ENCODE results near the gene FSTL4. TPM values are rescaled to one million over a fixed set of nuclear protein-coding genes. Genes with fewer than 3 reads are reported as not detected.

The FSTL4 gene
- total RNA-seq (under 1 TPM in 3 of 7 donors, not detected in 4; 0.11 to 0.20 (median 0.15) TPM), polyA plus RNA-seq (under 1 TPM; 0.07 to 0.22 TPM)
- long read RNA-seq, donor 1 = 0 reads
- long read RNA-seq, donor 2 = 0 reads
- long read RNA-seq, donor 3 = 0 reads

DNA sequence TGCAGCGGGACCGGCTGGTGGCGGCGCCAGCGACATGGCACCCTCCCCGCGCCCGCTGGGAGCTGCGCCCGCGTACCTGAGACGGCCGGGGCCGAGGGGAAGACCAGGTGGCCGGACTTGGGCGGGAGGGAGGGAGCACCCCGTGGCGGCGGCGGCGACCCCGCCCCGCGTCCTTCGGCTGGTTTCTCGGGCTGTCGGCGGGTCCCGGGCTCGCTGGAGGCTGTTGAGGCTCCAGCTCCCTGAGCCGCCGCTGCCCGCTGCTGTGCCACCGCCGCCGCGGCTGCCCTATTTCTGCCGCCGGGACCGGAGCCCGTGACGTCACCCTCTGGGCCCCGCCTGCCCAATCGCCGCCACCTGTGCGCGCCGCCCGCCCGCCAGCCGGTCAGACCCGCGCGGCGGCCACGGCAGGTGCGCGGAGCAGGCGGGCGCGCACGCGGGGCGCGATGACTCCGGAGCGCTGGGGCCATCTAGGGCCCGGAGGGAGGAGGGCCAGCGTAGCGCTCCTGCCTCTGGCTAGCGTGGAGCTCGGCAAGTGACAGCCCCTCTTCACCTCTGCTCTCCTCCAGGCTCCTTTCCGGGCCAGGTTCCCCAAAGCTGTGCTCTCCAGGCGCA is at the start of gene FSTL4:
TSS of gene FSTL4 (minus strand) at position 293 of the 612 bp plus-strand sequence.
- intact Hi-C loops (cut with DNase I) = no loop called here
- no peak for TF ChIP-seq POLR2A (IDR thresholded peaks at IDR 0.05)
- TF ChIP-seq EP300 (IDR thresholded peaks at IDR 0.05) = no peak
- TF ChIP-seq CTCF (IDR thresholded peaks at IDR 0.05) = no peak
- Histone ChIP-seq H3K4me3 (no peak within 1 kb of the TSS), H3K36me3 (no peaks in the 10 kb centered on the region), H3K27ac (no peak within 1 kb of the TSS), H3K4me1 (ENCODE audit: insufficient read depth) (no peaks in the 10 kb centered on the region), H3K9me3 (no peaks in the 10 kb centered on the region), H3K27me3 (no peaks in the 10 kb centered on the region)
- WGBS, 3 donors = 1% methylated on average over 26 to 74 of the region's 74 CpGs
- DNase-seq = no peak

- WGBS, 3 donors = 82 to 92% (median 87%) methylated on average over 2 of the region's 2 CpGs
- intact Hi-C loops (cut with DNase I) = no loop called here
- H3K4me3 ChIP-seq = no peak overlapping the region
- H3K9me3 ChIP-seq = no peaks in the 10 kb centered on the region
- no peaks in the 10 kb centered on the region for H3K36me3 ChIP-seq
- DNase-seq = no peak
- H3K27ac ChIP-seq = no peak overlapping the region
- TF ChIP-seq CTCF (IDR thresholded peaks at IDR 0.05) (no peak), POLR2A (IDR thresholded peaks at IDR 0.05) (no peak), EP300 (IDR thresholded peaks at IDR 0.05) (no peak)
- no peaks in the 10 kb centered on the region for H3K27me3 ChIP-seq
- H3K4me1 ChIP-seq (ENCODE audit: insufficient read depth) = no peaks in the 10 kb centered on the region
Measured at GRCh38 chr5:133661389-133661788, 49.0 kb upstream of the FSTL4 start.

GRCh38 chr5:133658327-133658726 is 46.0 kb upstream of the FSTL4 start:
- Histone ChIP-seq H3K4me3 (no peak overlapping the region), H3K36me3 (no peaks in the 10 kb centered on the region), H3K27me3 (no peaks in the 10 kb centered on the region), H3K4me1 (ENCODE audit: insufficient read depth) (no peaks in the 10 kb centered on the region), H3K27ac (no peak overlapping the region), H3K9me3 (no peaks in the 10 kb centered on the region)
- no peak for DNase-seq
- intact Hi-C loops (cut with DNase I) = no loop called here
- no peak for TF ChIP-seq EP300 (IDR thresholded peaks at IDR 0.05)
- TF ChIP-seq CTCF (IDR thresholded peaks at IDR 0.05) = no peak
- no peak for TF ChIP-seq POLR2A (IDR thresholded peaks at IDR 0.05)
- 32 to 68% (median 33%) methylated on average over 1 of the region's 1 CpG for WGBS, 3 donors

DNA sequence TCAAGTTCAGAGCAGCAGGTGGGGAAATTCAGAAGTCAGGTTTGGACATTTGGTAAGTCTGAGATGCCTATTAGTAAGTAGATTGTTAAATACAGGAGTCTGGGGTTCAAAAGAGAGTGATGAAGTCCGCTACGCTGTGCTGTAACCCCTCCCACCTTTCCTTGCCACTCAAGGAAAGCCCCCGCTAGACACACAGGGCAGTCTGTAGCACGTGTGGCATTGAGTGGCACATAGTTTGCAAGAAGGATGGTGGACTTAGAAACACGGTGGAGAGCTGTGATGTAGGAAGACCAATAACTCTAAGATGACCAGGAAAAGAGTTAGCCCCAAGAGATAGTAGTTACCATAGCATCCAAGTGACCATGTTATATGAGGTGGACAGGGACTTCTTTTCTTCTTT is 44.7 kb upstream of the FSTL4 start:
- intact Hi-C loops (cut with DNase I) = no loop called here
- Histone ChIP-seq H3K36me3 (no peaks in the 10 kb centered on the region), H3K9me3 (no peaks in the 10 kb centered on the region), H3K27ac (no peak overlapping the region), H3K4me1 (ENCODE audit: insufficient read depth) (no peaks in the 10 kb centered on the region), H3K27me3 (no peaks in the 10 kb centered on the region), H3K4me3 (no peak overlapping the region)
- no peak for TF ChIP-seq POLR2A (IDR thresholded peaks at IDR 0.05)
- no peak for TF ChIP-seq CTCF (IDR thresholded peaks at IDR 0.05)
- no peak for TF ChIP-seq EP300 (IDR thresholded peaks at IDR 0.05)
- DNase-seq = no peak
- 80 to 86% (median 82%) methylated on average over 5 of the region's 5 CpGs for WGBS, 3 donors

All from ovary (tissue), 10 donors.